Lower leg skin (tissue), 3 donors: Measurements from ENCODE around the gene CTSL.

Experiments used
- POLR2A ChIP-seq, 2 donors: fragments of 450-650 bp; IDR thresholded peaks; one replicate each; pipeline ENCODE4 v1.6.1; 2016 to 2017; ENCODE audit warnings: antibody characterized with exemption in 2 of 2, mild to moderate bottlenecking in 1 of 2, moderate library complexity in 1 of 2
- TF ChIP-seq, protein P1 (sequence below), 3 donors: fragments of 450-650 bp; IDR thresholded peaks; one replicate each; pipeline ENCODE4 v1.5.1; 2016; ENCODE audit warnings: antibody characterized with exemption in 3 of 3, mild to moderate bottlenecking in 3 of 3, moderate library complexity in 2 of 3

DNA sequence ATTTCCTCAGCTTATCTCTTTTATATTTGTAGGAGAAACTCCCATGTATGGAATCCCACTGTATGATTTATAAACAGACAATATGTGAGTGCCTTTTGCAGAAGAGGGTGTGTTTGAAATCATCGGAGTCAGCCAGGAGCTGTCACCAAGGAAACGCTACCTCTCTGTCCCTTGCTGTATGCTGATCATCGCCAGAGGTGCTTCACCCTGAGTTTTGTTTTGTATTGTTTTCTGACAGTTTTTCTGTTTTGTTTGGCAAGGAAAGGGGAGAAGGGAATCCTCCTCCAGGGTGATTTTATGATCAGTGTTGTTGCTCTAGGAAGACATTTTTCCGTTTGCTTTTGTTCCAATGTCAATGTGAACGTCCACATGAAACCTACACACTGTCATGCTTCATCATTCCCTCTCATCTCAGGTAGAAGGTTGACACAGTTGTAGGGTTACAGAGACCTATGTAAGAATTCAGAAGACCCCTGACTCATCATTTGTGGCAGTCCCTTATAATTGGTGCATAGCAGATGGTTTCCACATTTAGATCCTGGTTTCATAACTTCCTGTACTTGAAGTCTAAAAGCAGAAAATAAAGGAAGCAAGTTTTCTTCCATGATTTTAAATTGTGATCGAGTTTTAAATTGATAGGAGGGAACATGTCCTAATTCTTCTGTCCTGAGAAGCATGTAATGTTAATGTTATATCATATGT is 18.0 kb upstream of the CTSL start:
- TF ChIP-seq, protein P1, sequence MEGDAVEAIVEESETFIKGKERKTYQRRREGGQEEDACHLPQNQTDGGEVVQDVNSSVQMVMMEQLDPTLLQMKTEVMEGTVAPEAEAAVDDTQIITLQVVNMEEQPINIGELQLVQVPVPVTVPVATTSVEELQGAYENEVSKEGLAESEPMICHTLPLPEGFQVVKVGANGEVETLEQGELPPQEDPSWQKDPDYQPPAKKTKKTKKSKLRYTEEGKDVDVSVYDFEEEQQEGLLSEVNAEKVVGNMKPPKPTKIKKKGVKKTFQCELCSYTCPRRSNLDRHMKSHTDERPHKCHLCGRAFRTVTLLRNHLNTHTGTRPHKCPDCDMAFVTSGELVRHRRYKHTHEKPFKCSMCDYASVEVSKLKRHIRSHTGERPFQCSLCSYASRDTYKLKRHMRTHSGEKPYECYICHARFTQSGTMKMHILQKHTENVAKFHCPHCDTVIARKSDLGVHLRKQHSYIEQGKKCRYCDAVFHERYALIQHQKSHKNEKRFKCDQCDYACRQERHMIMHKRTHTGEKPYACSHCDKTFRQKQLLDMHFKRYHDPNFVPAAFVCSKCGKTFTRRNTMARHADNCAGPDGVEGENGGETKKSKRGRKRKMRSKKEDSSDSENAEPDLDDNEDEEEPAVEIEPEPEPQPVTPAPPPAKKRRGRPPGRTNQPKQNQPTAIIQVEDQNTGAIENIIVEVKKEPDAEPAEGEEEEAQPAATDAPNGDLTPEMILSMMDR (IDR thresholded peaks at IDR 0.05): no peak
- TF ChIP-seq POLR2A (IDR thresholded peaks at IDR 0.05): no peak
